PC-3 (cell line): ENCODE data around the gene SLC25A26.

Source experiments
- EZH2 ChIP-seq: fragments of 300-600 bp; sonication (generic); IDR thresholded peaks from one replicate; pipeline ENCODE4 v1.6.1; 2017; ENCODE audit warnings: antibody characterized with exemption, mild to moderate bottlenecking, low read length; ENCODE audit not compliant: unreplicated experiment
- EZH2phosphoT487 ChIP-seq: fragments of 300-600 bp; sonication (generic); IDR thresholded peaks from 2 replicates; pipeline ENCODE4 v1.6.1; 2018; ENCODE audit warnings: mild to moderate bottlenecking, antibody characterized with exemption, low read length, borderline replicate concordance
- TF ChIP-seq, protein P1 (sequence below): fragments of 300-600 bp; sonication (generic); conservative IDR thresholded peaks from 2 replicates; pipeline ENCODE4 v1.5.1; 2017; ENCODE audit warnings: antibody characterized with exemption, low read depth, mild to moderate bottlenecking, low read length

DNA sequence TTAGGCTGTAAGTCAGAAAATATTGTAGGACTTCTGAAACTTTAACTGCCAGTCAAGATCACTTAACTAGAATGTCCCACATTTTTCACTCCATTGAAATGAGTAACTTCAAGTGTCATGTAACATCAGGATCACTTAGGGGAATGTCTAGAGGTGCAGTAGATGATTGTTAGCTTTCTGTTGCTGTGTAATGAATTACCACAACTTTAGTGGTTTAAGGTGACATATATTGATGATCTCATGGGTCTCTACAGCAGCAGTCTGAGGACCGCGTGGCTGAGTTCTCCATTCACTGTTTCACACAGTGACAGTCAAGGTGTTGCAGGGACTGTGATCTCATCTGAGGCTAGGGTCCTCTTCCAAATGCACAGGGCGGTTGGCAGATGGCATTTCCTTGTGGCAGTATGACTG is 82.7 kb downstream of the SLC25A26 start:
- TF ChIP-seq EZH2 (no peak), EZH2phosphoT487 (no peak)
- TF ChIP-seq, protein P1, sequence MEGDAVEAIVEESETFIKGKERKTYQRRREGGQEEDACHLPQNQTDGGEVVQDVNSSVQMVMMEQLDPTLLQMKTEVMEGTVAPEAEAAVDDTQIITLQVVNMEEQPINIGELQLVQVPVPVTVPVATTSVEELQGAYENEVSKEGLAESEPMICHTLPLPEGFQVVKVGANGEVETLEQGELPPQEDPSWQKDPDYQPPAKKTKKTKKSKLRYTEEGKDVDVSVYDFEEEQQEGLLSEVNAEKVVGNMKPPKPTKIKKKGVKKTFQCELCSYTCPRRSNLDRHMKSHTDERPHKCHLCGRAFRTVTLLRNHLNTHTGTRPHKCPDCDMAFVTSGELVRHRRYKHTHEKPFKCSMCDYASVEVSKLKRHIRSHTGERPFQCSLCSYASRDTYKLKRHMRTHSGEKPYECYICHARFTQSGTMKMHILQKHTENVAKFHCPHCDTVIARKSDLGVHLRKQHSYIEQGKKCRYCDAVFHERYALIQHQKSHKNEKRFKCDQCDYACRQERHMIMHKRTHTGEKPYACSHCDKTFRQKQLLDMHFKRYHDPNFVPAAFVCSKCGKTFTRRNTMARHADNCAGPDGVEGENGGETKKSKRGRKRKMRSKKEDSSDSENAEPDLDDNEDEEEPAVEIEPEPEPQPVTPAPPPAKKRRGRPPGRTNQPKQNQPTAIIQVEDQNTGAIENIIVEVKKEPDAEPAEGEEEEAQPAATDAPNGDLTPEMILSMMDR, result no peak
